Ishikawa (cell line): ENCODE measurements around the gene FAM209A.

Experiments used
- CEBPB ChIP-seq: IDR thresholded peaks from 2 replicates; pipeline ENCODE4 v1.6.1; 2012
- EGR1 ChIP-seq: IDR thresholded peaks from 2 replicates; pipeline ENCODE4 v1.6.1; 2012
- EP300 ChIP-seq: IDR thresholded peaks from 2 replicates; pipeline ENCODE4 v1.6.1; 2012; ENCODE audit warnings: borderline replicate concordance
- FOXM1 ChIP-seq: IDR thresholded peaks from 2 replicates; pipeline ENCODE4 v1.6.1; 2012; ENCODE audit warnings: low read depth, borderline replicate concordance
- NFIC ChIP-seq: IDR thresholded peaks from 2 replicates; pipeline ENCODE4 v1.6.1; 2012
- TCF12 ChIP-seq: IDR thresholded peaks from 2 replicates; pipeline ENCODE4 v1.6.1; 2012; ENCODE audit warnings: low read depth
- YY1 ChIP-seq: IDR thresholded peaks from 2 replicates; pipeline ENCODE4 v1.6.1; 2012; ENCODE audit warnings: low read depth
- ZBTB7A ChIP-seq: IDR thresholded peaks from 2 replicates; pipeline ENCODE4 v1.6.1; 2012; ENCODE audit warnings: low read depth
- TF ChIP-seq, protein P1 (sequence below): IDR thresholded peaks from 2 replicates; pipeline ENCODE4 v1.6.1; 2012; ENCODE audit warnings: low read depth, mild to moderate bottlenecking
- TF ChIP-seq, protein P2 (sequence below): IDR thresholded peaks from 2 replicates; pipeline ENCODE4 v1.6.1; 2012

- TF ChIP-seq EGR1 (no peak), EP300 (no peak), TCF12 (no peak), CEBPB (no peak), YY1 (no peak), ZBTB7A (no peak), NFIC (no peak), FOXM1 (no peak)
- TF ChIP-seq, protein P1, sequence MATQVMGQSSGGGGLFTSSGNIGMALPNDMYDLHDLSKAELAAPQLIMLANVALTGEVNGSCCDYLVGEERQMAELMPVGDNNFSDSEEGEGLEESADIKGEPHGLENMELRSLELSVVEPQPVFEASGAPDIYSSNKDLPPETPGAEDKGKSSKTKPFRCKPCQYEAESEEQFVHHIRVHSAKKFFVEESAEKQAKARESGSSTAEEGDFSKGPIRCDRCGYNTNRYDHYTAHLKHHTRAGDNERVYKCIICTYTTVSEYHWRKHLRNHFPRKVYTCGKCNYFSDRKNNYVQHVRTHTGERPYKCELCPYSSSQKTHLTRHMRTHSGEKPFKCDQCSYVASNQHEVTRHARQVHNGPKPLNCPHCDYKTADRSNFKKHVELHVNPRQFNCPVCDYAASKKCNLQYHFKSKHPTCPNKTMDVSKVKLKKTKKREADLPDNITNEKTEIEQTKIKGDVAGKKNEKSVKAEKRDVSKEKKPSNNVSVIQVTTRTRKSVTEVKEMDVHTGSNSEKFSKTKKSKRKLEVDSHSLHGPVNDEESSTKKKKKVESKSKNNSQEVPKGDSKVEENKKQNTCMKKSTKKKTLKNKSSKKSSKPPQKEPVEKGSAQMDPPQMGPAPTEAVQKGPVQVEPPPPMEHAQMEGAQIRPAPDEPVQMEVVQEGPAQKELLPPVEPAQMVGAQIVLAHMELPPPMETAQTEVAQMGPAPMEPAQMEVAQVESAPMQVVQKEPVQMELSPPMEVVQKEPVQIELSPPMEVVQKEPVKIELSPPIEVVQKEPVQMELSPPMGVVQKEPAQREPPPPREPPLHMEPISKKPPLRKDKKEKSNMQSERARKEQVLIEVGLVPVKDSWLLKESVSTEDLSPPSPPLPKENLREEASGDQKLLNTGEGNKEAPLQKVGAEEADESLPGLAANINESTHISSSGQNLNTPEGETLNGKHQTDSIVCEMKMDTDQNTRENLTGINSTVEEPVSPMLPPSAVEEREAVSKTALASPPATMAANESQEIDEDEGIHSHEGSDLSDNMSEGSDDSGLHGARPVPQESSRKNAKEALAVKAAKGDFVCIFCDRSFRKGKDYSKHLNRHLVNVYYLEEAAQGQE: no peak
- TF ChIP-seq, protein P2, sequence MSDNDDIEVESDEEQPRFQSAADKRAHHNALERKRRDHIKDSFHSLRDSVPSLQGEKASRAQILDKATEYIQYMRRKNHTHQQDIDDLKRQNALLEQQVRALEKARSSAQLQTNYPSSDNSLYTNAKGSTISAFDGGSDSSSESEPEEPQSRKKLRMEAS: no peak
Measured at GRCh38 chr20:56517641-56518040, 6.9 kb upstream of the FAM209A start.
